MCF 10A (cell line): Measurements from ENCODE around the gene CDH6. TPM values are rescaled to one million over a fixed set of nuclear protein-coding genes. Genes with fewer than 3 reads are reported as not detected.
A peak's percentile ranks its signal among the peaks of the same experiment; 100 is the strongest.

Source experiments
- BruUV-seq: library from RNA; stranded (reverse); fragments of 400-500 nt; replicated peaks from 2 replicates; lab custom pipeline; 2021; lab: Mats Ljungman, UMichigan
- CTCF ChIA-PET: fragments of 300-600 bp; sonication (Branson Sonifier 250); formaldehyde crosslinking; extraction: SDS; loops from one replicate; lab custom pipeline; 2021; ENCODE audit warnings: antibody characterized with exemption, inconsistent platforms; lab: Yijun Ruan, JAX
- POLR2A ChIA-PET: fragments of 300-600, 350-650 bp; sonication (Branson Sonifier 250); formaldehyde crosslinking; extraction: SDS; loops from one replicate; lab custom pipeline; 2020; ENCODE audit warnings: antibody characterized with exemption, inconsistent platforms; lab: Yijun Ruan, JAX
- DNase-seq: peaks from one replicate; pipeline ENCODE4 v3.0.0-alpha.2; 2018; ENCODE audit not compliant: unreplicated experiment
- H3K27ac Mint-ChIP-seq: one replicate; pipeline ENCODE4 v1.8.0; 2022; ENCODE audit warnings: mild to moderate bottlenecking, low read depth, mixed read lengths; ENCODE audit not compliant: unreplicated experiment
- H3K27me3 Mint-ChIP-seq: one replicate; pipeline ENCODE4 v1.8.0; 2022; ENCODE audit warnings: mixed read lengths; ENCODE audit not compliant: insufficient read depth, unreplicated experiment
- H3K36me3 Mint-ChIP-seq: one replicate; pipeline ENCODE4 v1.8.0; 2022; ENCODE audit warnings: mild to moderate bottlenecking, moderate library complexity, mixed read lengths; ENCODE audit not compliant: insufficient read depth, unreplicated experiment
- H3K4me1 Mint-ChIP-seq: one replicate; pipeline ENCODE4 v1.8.0; 2022; ENCODE audit warnings: mixed read lengths; ENCODE audit not compliant: insufficient read depth, unreplicated experiment
- H3K4me3 Mint-ChIP-seq: one replicate; pipeline ENCODE4 v1.8.0; 2022; ENCODE audit warnings: mild to moderate bottlenecking, moderate library complexity, mixed read lengths; ENCODE audit not compliant: unreplicated experiment
- H3K9me3 Mint-ChIP-seq: one replicate; pipeline ENCODE4 v1.8.0; 2022; ENCODE audit warnings: mixed read lengths; ENCODE audit not compliant: unreplicated experiment
- intact Hi-C: fragments of 100-400 bp; cut with micrococcal nuclease; formaldehyde crosslinking; loops from 2 replicates; pipeline ENCODE4 v1.14.1; 2022
- total RNA-seq: library from RNA; stranded (reverse); gene quantifications from 2 replicates; pipeline ENCODE4 v1.2.3, GENCODE V29; 2022
- TF ChIP-seq, protein P1 (sequence below): fragments of 200-600 bp; IDR thresholded peaks from one replicate; pipeline ENCODE4 v1.8.0; 2022; ENCODE audit warnings: antibody characterized with exemption, mild to moderate bottlenecking; ENCODE audit not compliant: unreplicated experiment

CDH6 gene
- total RNA-seq, 1 experiment from 2014 or later: not detected

DNA sequence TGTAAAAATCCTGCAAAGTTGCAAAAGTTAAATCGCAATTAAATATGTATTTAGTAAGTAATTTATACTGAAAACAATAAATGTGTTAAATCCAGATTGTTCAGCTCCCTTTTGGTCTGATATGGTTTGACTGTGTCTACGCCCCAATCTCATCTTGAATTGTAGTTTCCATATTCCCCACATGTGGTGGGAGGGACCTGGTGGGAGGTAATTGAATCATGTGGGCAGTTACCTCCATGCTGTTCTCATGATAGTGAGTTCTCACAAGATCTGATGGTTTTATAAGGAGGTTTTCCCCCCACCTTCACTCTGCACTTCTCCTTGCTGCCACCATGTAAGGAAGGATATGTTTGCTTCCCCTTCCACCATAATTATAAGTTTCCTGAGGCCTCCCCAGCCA lies 140.0 kb downstream of the CDH6 start:
- intact Hi-C loops: no loop called here
- BruUV-seq: no TSS peak
- no peaks in the 10 kb centered on the region for H3K27me3 Mint-ChIP-seq
- H3K9me3 Mint-ChIP-seq: no peaks in the 10 kb centered on the region
- H3K4me1 Mint-ChIP-seq: no peaks in the 10 kb centered on the region
- H3K36me3 Mint-ChIP-seq: no peaks in the 10 kb centered on the region
- H3K4me3 Mint-ChIP-seq: no peak overlapping the region
- DNase-seq: no peak
- POLR2A ChIA-PET: no interaction called here
- TF ChIP-seq, protein P1, sequence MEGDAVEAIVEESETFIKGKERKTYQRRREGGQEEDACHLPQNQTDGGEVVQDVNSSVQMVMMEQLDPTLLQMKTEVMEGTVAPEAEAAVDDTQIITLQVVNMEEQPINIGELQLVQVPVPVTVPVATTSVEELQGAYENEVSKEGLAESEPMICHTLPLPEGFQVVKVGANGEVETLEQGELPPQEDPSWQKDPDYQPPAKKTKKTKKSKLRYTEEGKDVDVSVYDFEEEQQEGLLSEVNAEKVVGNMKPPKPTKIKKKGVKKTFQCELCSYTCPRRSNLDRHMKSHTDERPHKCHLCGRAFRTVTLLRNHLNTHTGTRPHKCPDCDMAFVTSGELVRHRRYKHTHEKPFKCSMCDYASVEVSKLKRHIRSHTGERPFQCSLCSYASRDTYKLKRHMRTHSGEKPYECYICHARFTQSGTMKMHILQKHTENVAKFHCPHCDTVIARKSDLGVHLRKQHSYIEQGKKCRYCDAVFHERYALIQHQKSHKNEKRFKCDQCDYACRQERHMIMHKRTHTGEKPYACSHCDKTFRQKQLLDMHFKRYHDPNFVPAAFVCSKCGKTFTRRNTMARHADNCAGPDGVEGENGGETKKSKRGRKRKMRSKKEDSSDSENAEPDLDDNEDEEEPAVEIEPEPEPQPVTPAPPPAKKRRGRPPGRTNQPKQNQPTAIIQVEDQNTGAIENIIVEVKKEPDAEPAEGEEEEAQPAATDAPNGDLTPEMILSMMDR: no peak
- H3K27ac Mint-ChIP-seq: no peak overlapping the region
- CTCF ChIA-PET: interaction anchor here (0.7 kb wide), 1 partner anchor 63 kb away, joined by 3 read pairs; no protein-coding TSS in a partner anchor

GRCh38 chr5:31334061-31334860 lies 140.8 kb downstream of the CDH6 start:
- Mint-ChIP-seq H3K27me3 (no peaks in the 10 kb centered on the region), H3K36me3 (no peaks in the 10 kb centered on the region), H3K4me3 (no peak overlapping the region), H3K27ac (no peak overlapping the region), H3K4me1 (no peaks in the 10 kb centered on the region), H3K9me3 (no peaks in the 10 kb centered on the region)
- CTCF ChIA-PET: no interaction called here
- DNase-seq: no peak
- POLR2A ChIA-PET: interaction anchor here (0.7 kb wide), 1 partner anchor 694 kb away, joined by 7 read pairs; no protein-coding TSS in a partner anchor
- BruUV-seq: no TSS peak
- intact Hi-C loops: no loop called here
- TF ChIP-seq, protein P1: no peak

GRCh38 chr5:31335456-31335855 lies 142.0 kb downstream of the CDH6 start:
- no peaks in the 10 kb centered on the region for H3K9me3 Mint-ChIP-seq
- POLR2A ChIA-PET: no interaction called here
- BruUV-seq: no TSS peak
- no peaks in the 10 kb centered on the region for H3K4me1 Mint-ChIP-seq
- H3K4me3 Mint-ChIP-seq: no peak overlapping the region
- no peak for DNase-seq
- H3K27me3 Mint-ChIP-seq: no peaks in the 10 kb centered on the region
- CTCF ChIA-PET: interaction anchor here (0.7 kb wide), 2 partner anchors 95 to 174 kb away, joined by 3 to 4 read pairs; no protein-coding TSS in a partner anchor
- intact Hi-C loops: no loop called here
- TF ChIP-seq, protein P1: no peak
- no peaks in the 10 kb centered on the region for H3K36me3 Mint-ChIP-seq
- H3K27ac Mint-ChIP-seq: no peak overlapping the region

- peak; percentile 15 for DNase-seq
- CTCF ChIA-PET: interaction anchor here (0.6 to 0.7 kb wide), 2 partner anchors 14 to 604 kb away, joined by 3 read pairs; no protein-coding TSS in a partner anchor
- Mint-ChIP-seq H3K9me3 (no peaks in the 10 kb centered on the region), H3K4me3 (no peak overlapping the region), H3K27me3 (no peaks in the 10 kb centered on the region), H3K36me3 (no peaks in the 10 kb centered on the region), H3K27ac (no peak overlapping the region), H3K4me1 (no peaks in the 10 kb centered on the region)
- BruUV-seq: no TSS peak
- TF ChIP-seq, protein P1: no peak
- POLR2A ChIA-PET: interaction anchor here (0.7 kb wide), 1 partner anchor 66 kb away, joined by 3 read pairs; no protein-coding TSS in a partner anchor
- intact Hi-C loops: no loop called here
Measured at GRCh38 chr5:31343946-31344345, 150.5 kb downstream of the CDH6 start.
